Measurements from ENCODE around the gene GRWD1. TPM values are rescaled to one million over a fixed set of nuclear protein-coding genes. Genes with fewer than 3 reads are reported as not detected.

GRWD1 gene
- total RNA-seq, 1 donor, result 15.2 TPM

GRCh38 chr19:48502350-48503018 is 56.7 kb downstream of the GRWD1 start:
- H3K27me3 ChIP-seq (ENCODE audit: insufficient read depth, low read length), result no peaks in the 10 kb centered on the region
- no peaks in the 10 kb centered on the region for H3K9me3 ChIP-seq (ENCODE audit: low read depth, low read length)
- H3K4me1 ChIP-seq (ENCODE audit: insufficient read depth, low read length), result peaks cover 10% of the 10 kb centered on the region
- no peak overlapping the region for H3K4me3 ChIP-seq (ENCODE audit: low read length)

DNA sequence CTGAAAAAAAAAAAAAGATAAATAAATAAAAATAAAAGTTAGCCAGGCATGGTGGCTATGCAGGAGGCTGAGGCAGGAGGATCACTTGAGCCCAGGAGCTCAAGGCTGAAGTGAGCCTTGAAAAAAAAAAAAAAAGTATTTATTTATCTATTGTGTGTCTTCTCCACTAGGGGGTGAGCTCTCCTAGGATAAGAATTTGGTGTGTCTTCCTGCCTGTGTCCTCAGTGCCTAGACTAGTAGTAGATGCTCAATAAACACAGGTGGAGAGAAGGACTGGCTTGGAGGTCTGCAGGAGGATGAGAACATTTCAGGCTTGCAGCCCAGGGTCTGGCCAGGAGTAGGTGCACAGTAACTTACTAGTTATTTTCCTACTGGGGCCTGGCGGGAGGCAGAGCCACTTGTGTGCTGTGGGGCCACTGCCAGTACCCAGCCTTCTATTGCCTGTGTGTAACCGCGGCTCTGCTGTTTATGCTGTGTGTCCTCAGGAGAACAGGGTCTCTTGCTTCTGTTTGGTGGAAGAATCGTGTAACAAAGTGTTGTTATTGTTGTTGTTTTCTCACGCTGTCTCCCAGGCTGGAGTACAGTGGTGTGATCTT is 60.5 kb downstream of the GRWD1 start:
- no peak overlapping the region for H3K4me3 ChIP-seq (ENCODE audit: low read length)
- H3K9me3 ChIP-seq (ENCODE audit: low read depth, low read length), result no peaks in the 10 kb centered on the region

More for the DNA sequence above, 60.5 kb downstream of the GRWD1 start:
- Histone ChIP-seq H3K4me1 (ENCODE audit: insufficient read depth, low read length) (peaks cover 9% of the 10 kb centered on the region), H3K27me3 (ENCODE audit: insufficient read depth, low read length) (peaks cover 3% of the 10 kb centered on the region)

Other genes starting within 250 kb of the GRWD1 start
- gene CARD8, start 190.1 kb upstream of the GRWD1 start, total RNA-seq, result 46.0 TPM
- not detected for gene ZNF114, start 175.9 kb upstream of the GRWD1 start, total RNA-seq
- gene EMP3, start 120.4 kb upstream of the GRWD1 start, total RNA-seq, result 230 TPM
- gene TMEM143, start 82.0 kb upstream of the GRWD1 start, total RNA-seq, result 3.4 TPM
- not detected for gene SYNGR4, start 81.6 kb upstream of the GRWD1 start, total RNA-seq
- 20.0 TPM for gene KDELR1, start 54.4 kb upstream of the GRWD1 start, total RNA-seq
- gene GRIN2D, start 52.3 kb upstream of the GRWD1 start, total RNA-seq, result 0.10 TPM
- 1.7 TPM for gene KCNJ14, start 9.6 kb downstream of the GRWD1 start, total RNA-seq
- 14.9 TPM for gene CYTH2, start 23.4 kb downstream of the GRWD1 start, total RNA-seq
- gene LMTK3, start 65.9 kb downstream of the GRWD1 start, total RNA-seq, result 1.5 TPM
- not detected for gene SULT2B1, start 106.2 kb downstream of the GRWD1 start, total RNA-seq
- not detected for gene SPACA4, start 160.8 kb downstream of the GRWD1 start, total RNA-seq
- gene FAM83E, start 169.1 kb downstream of the GRWD1 start, total RNA-seq, result 0.73 TPM
- gene RPL18, start 173.2 kb downstream of the GRWD1 start, total RNA-seq, result 2,431 TPM
- gene SPHK2, start 173.5 kb downstream of the GRWD1 start, total RNA-seq, result 4.5 TPM
- 28.2 TPM for gene DBP, start 191.4 kb downstream of the GRWD1 start, total RNA-seq
- gene CA11, start 200.2 kb downstream of the GRWD1 start, total RNA-seq, result 2.4 TPM
- gene NTN5, start 227.0 kb downstream of the GRWD1 start, total RNA-seq, result 0.63 TPM
- not detected for gene FUT2, start 250.0 kb downstream of the GRWD1 start, total RNA-seq